Progenitor cell of endocrine pancreas (in vitro differentiated cells): ENCODE results near the gene SPATA6. TPM values are rescaled to one million over a fixed set of nuclear protein-coding genes. Genes with fewer than 3 reads are reported as not detected.
A peak's percentile ranks its signal among the peaks of the same experiment; 100 is the strongest.
"Not testable (repeated sequence)": the region's sequence is repeated elsewhere in the genome, so short reads cannot be mapped to it uniquely, and the experiment has no call there.

Source experiments
- DNase-seq: peaks from one replicate; pipeline ENCODE4 v3.0.0; 2021; ENCODE audit warnings: low spot score; ENCODE audit not compliant: unreplicated experiment
- H3K27ac Mint-ChIP-seq: 2 replicates; pipeline ENCODE4 v1.8.0; 2021; ENCODE audit warnings: mild to moderate bottlenecking, moderate library complexity, mixed read lengths
- H3K27me3 Mint-ChIP-seq: 2 replicates; pipeline ENCODE4 v1.8.0; 2021; ENCODE audit warnings: mixed read lengths
- H3K36me3 Mint-ChIP-seq: 2 replicates; pipeline ENCODE4 v1.8.0; 2022; ENCODE audit warnings: mixed read lengths; ENCODE audit not compliant: insufficient read depth
- H3K4me1 Mint-ChIP-seq: 2 replicates; pipeline ENCODE4 v1.8.0; 2021; ENCODE audit warnings: low read depth, mixed read lengths
- H3K4me3 Mint-ChIP-seq: 2 replicates; pipeline ENCODE4 v1.8.0; 2021; ENCODE audit warnings: low read depth, mild to moderate bottlenecking, moderate library complexity, mixed read lengths
- H3K9me3 Mint-ChIP-seq: 2 replicates; pipeline ENCODE4 v1.8.0; 2021; ENCODE audit warnings: low read depth, mixed read lengths
- CTCF ChIP-seq: fragments of 200-600 bp; sonication (generic); IDR thresholded peaks from one replicate; pipeline ENCODE4 v1.5.0; 2021; ENCODE audit warnings: antibody characterized with exemption, mild to moderate bottlenecking; ENCODE audit not compliant: unreplicated experiment
- total RNA-seq: library from RNA; stranded (reverse); gene quantifications from 2 replicates; pipeline ENCODE4 v1.2.1, GENCODE V29; 2021

Gene SPATA6
- total RNA-seq, 1 donor from 2014 or later: 24.3 TPM

- H3K27ac Mint-ChIP-seq: no peak overlapping the region
- no peak for TF ChIP-seq CTCF
- H3K27me3 Mint-ChIP-seq: peaks cover 20% of the 10 kb centered on the region
These were observed 20.4 kb upstream of the SPATA6 start for GRCh38 chr1:48492392-48492791.

GRCh38 chr1:48488721-48489120 is 16.7 kb upstream of the SPATA6 start:
- Mint-ChIP-seq H3K27me3 (peaks cover 37% of the 10 kb centered on the region), H3K36me3 (no peaks in the 10 kb centered on the region), H3K9me3 (no peaks in the 10 kb centered on the region), H3K4me1 (peaks cover 1% of the 10 kb centered on the region), H3K27ac (no peak overlapping the region), H3K4me3 (no peak overlapping the region)
- no peak for DNase-seq
- TF ChIP-seq CTCF: no peak

More at GRCh38 chr1:48492392-48492791, 20.4 kb upstream of the SPATA6 start:
- Mint-ChIP-seq H3K4me3 (no peak overlapping the region), H3K4me1 (peaks cover 6% of the 10 kb centered on the region), H3K9me3 (no peaks in the 10 kb centered on the region), H3K36me3 (no peaks in the 10 kb centered on the region)
- DNase-seq: no peak

GRCh38 chr1:48480504-48480903 is 8.5 kb upstream of the SPATA6 start:
- H3K4me3 Mint-ChIP-seq: no peak overlapping the region
- H3K27ac Mint-ChIP-seq: no peak overlapping the region
- no peaks in the 10 kb centered on the region for H3K36me3 Mint-ChIP-seq
- TF ChIP-seq CTCF: no peak
- peaks cover 14% of the 10 kb centered on the region for H3K9me3 Mint-ChIP-seq
- H3K27me3 Mint-ChIP-seq: peaks cover 15% of the 10 kb centered on the region
- H3K4me1 Mint-ChIP-seq: peaks cover 5% of the 10 kb centered on the region
- no peak for DNase-seq

GRCh38 chr1:48480023-48480422 is 8.0 kb upstream of the SPATA6 start:
- not testable (repeated sequence) for H3K4me1 Mint-ChIP-seq, DNase-seq, H3K4me3 Mint-ChIP-seq, H3K27ac Mint-ChIP-seq, H3K36me3 Mint-ChIP-seq
- peaks cover 14% of the 10 kb centered on the region for H3K9me3 Mint-ChIP-seq
- peaks cover 14% of the 10 kb centered on the region for H3K27me3 Mint-ChIP-seq

DNA sequence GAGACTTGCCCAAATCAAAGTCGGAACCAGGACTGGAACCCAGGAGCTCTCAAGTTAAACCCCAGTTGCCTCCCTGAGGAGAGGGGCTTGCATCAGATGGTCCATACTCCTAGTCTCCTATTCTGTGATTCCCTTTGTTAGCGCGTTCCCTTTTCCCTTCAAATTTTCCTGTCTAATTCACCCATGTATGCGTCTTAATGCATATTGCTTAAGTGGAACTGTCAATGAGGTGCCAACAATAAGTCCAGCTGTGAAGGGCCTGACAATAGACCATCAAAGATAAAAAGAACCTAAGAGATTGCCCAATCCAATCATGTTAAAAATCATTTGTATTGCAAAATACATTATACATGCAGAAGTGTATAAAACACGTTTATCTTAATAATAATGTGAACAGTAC is 634 bp upstream of the SPATA6 start:
- no peak for DNase-seq
- Mint-ChIP-seq H3K27ac (peak overlapping the region; percentile 88), H3K9me3 (peaks cover 14% of the 10 kb centered on the region), H3K4me1 (peaks cover 16% of the 10 kb centered on the region), H3K27me3 (no peaks in the 10 kb centered on the region), H3K4me3 (peak overlapping the region; percentile 87), H3K36me3 (no peaks in the 10 kb centered on the region)
- no peak for TF ChIP-seq CTCF

DNA sequence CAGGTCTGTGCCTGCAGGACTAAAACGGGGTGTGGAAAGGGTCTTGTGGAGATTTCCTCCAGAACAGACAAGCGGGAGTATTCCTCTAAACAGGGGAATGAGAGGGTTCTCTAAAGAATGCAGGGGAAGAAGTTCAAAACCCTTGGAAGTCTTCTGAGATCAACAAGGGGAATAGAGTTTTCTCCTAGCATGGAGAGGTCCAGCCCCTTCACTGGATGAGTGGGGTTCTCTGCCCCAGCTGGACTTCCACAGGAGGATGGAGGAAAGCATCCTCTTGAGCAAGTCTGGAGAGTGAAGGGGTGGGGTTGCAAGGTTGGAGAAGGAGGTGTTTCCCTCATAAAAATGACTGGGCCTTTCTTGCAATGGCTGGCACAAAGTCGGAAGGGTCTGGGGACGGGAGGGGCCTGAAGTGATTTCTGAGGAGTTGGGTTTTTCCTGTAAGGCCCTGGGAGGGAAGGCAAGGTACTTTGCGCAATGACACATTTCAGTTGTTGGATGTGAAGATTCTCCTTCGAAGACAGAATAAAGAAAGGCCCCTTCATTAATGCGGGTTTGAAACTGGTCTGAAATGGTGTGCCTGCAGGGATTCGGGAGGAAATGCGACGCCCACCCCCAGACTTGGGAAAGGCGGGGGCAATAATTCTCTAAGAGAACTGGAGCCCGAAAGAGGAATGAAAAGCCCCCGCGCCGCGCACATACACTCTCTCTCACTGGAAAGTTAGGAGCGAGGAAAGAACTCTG is 884 bp downstream of the SPATA6 start:
- H3K36me3 Mint-ChIP-seq: no peaks in the 10 kb centered on the region
- DNase-seq: no peak
- peaks cover 8% of the 10 kb centered on the region for H3K9me3 Mint-ChIP-seq
- TF ChIP-seq CTCF: no peak
- H3K27me3 Mint-ChIP-seq: no peaks in the 10 kb centered on the region
- H3K27ac Mint-ChIP-seq: peak overlapping the region; percentile 93
- peaks cover 16% of the 10 kb centered on the region for H3K4me1 Mint-ChIP-seq
- peak overlapping the region; percentile 87 for H3K4me3 Mint-ChIP-seq
